GM19372 (cell line): ENCODE measurements around the gene NFYC.
"Not testable (repeated sequence)": the region's sequence is repeated elsewhere in the genome, so short reads cannot be mapped to it uniquely, and the experiment has no call there.

Experiments used
- ATAC-seq: cut with Tn5 transposase; IDR thresholded peaks from one replicate; pipeline ENCODE4 v1.9.1; 2021; ENCODE audit warnings: mild to moderate bottlenecking, low read depth, moderate library complexity; ENCODE audit not compliant: unreplicated experiment

The NFYC gene

GRCh38 chr1:40704817-40705733 lies 13.6 kb downstream of the NFYC start:
- ATAC-seq: no peak

- ATAC-seq: no peak
Measured at GRCh38 chr1:40706626-40707025, 15.1 kb downstream of the NFYC start.

- peak; percentile 72 for ATAC-seq
Measured at GRCh38 chr1:40708750-40709099, 17.2 kb downstream of the NFYC start.

- peak; percentile 92 for ATAC-seq
Measured at GRCh38 chr1:40709100-40709801, 17.7 kb downstream of the NFYC start.

GRCh38 chr1:40709802-40710278 lies 18.3 kb downstream of the NFYC start:
- ATAC-seq: no peak

- no peak for ATAC-seq
Measured at GRCh38 chr1:40710581-40711315, 19.2 kb downstream of the NFYC start.

GRCh38 chr1:40711465-40712404 lies 20.2 kb downstream of the NFYC start:
- ATAC-seq: no peak

GRCh38 chr1:40712405-40712944 lies 21.0 kb downstream of the NFYC start:
- no peak for ATAC-seq

GRCh38 chr1:40712997-40713396 lies 21.5 kb downstream of the NFYC start:
- no peak for ATAC-seq

- no peak for ATAC-seq
Measured at GRCh38 chr1:40715491-40716059, 24.1 kb downstream of the NFYC start.

GRCh38 chr1:40717065-40717464 lies 25.6 kb downstream of the NFYC start:
- no peak for ATAC-seq

- no peak for ATAC-seq
Measured at GRCh38 chr1:40717955-40718354, 26.5 kb downstream of the NFYC start.

GRCh38 chr1:40720493-40720892 lies 29.0 kb downstream of the NFYC start:
- no peak for ATAC-seq

GRCh38 chr1:40722622-40723021 lies 31.1 kb downstream of the NFYC start:
- no peak for ATAC-seq

- no peak for ATAC-seq
Measured at GRCh38 chr1:40723196-40723955, 31.9 kb downstream of the NFYC start.

- not testable (repeated sequence) for ATAC-seq
Measured at GRCh38 chr1:40727662-40728061, 36.2 kb downstream of the NFYC start.

GRCh38 chr1:40729316-40729862 lies 37.9 kb downstream of the NFYC start:
- not testable (repeated sequence) for ATAC-seq

GRCh38 chr1:40732756-40733301 lies 41.3 kb downstream of the NFYC start:
- no peak for ATAC-seq
